RKO (cell line): Measurements from ENCODE around the gene SPOUT1.
"Not testable (repeated sequence)": the region's sequence is repeated elsewhere in the genome, so short reads cannot be mapped to it uniquely, and the experiment has no call there.

Experiments used
- DNase-seq: peaks from one replicate; pipeline ENCODE4 v3.0.0-alpha.2; 2016; ENCODE audit warnings: low spot score

SPOUT1 gene

GRCh38 chr9:128809831-128810230 lies 19.8 kb downstream of the SPOUT1 start:
- DNase-seq = no peak

- no peak for DNase-seq
These were observed 20.5 kb downstream of the SPOUT1 start for GRCh38 chr9:128809036-128809599.

- no peak for DNase-seq
These were observed 21.1 kb downstream of the SPOUT1 start for GRCh38 chr9:128808543-128808942.

GRCh38 chr9:128807827-128808226 lies 21.8 kb downstream of the SPOUT1 start:
- no peak for DNase-seq

- DNase-seq = no peak
These were observed 23.9 kb downstream of the SPOUT1 start for GRCh38 chr9:128805661-128806060.

- DNase-seq = no peak
These were observed 27.1 kb downstream of the SPOUT1 start for GRCh38 chr9:128802482-128802881.

- DNase-seq = no peak
These were observed 29.5 kb downstream of the SPOUT1 start for GRCh38 chr9:128800061-128800460.

- no peak for DNase-seq
These were observed 30.7 kb downstream of the SPOUT1 start for GRCh38 chr9:128798896-128799295.

GRCh38 chr9:128794961-128795360 lies 34.6 kb downstream of the SPOUT1 start:
- not testable (repeated sequence) for DNase-seq

GRCh38 chr9:128792978-128793686 lies 36.5 kb downstream of the SPOUT1 start:
- DNase-seq = no peak

- no peak for DNase-seq
These were observed 37.5 kb downstream of the SPOUT1 start for GRCh38 chr9:128792134-128792533.

- DNase-seq = no peak
These were observed 39.1 kb downstream of the SPOUT1 start for GRCh38 chr9:128790536-128790935.

- no peak for DNase-seq
These were observed 41.1 kb downstream of the SPOUT1 start for GRCh38 chr9:128788445-128788844.

GRCh38 chr9:128787659-128788058 lies 41.9 kb downstream of the SPOUT1 start:
- peak; percentile 55 for DNase-seq

GRCh38 chr9:128786681-128787601 lies 42.7 kb downstream of the SPOUT1 start, which contains the start of gene TBC1D13:
TBC1D13 (plus strand) TSS chr9:128787253; CDS start chr9:128787354, 101 bp downstream.
- DNase-seq = peak; percentile 95

GRCh38 chr9:128785427-128785826 lies 44.2 kb downstream of the SPOUT1 start:
- DNase-seq = no peak

- DNase-seq = no peak
These were observed 46.9 kb downstream of the SPOUT1 start for GRCh38 chr9:128782669-128783068.

- DNase-seq = no peak
These were observed 48.2 kb downstream of the SPOUT1 start for GRCh38 chr9:128781187-128782070.

- not testable (repeated sequence) for DNase-seq
These were observed 49.5 kb downstream of the SPOUT1 start for GRCh38 chr9:128780093-128780492.

GRCh38 chr9:128774804-128775203 lies 54.8 kb downstream of the SPOUT1 start:
- DNase-seq = no peak

GRCh38 chr9:128773049-128773448 lies 56.5 kb downstream of the SPOUT1 start:
- no peak for DNase-seq
